NCI-H524 (cell line): Measurements from ENCODE around the gene STYK1.
"Not testable (repeated sequence)": the region's sequence is repeated elsewhere in the genome, so short reads cannot be mapped to it uniquely, and the experiment has no call there.

ENCODE experiments used
- DNase-seq, 2 experiments: peaks; one replicate each; lab custom pipeline; 2025; lab: John Stamatoyannopoulos, UW

The STYK1 gene

GRCh38 chr12:10689146-10689545 lies 15.3 kb upstream of the STYK1 start:
- DNase-seq: no peak

GRCh38 chr12:10688042-10688441 lies 14.2 kb upstream of the STYK1 start:
- DNase-seq: no peak

- DNase-seq: no peak
Observed at GRCh38 chr12:10672231-10672868, 1.5 kb downstream of the STYK1 start.

- no peak for DNase-seq
Observed at GRCh38 chr12:10669533-10669932, 4.3 kb downstream of the STYK1 start.

- no peak for DNase-seq
Observed at GRCh38 chr12:10668526-10668925, 5.3 kb downstream of the STYK1 start.

GRCh38 chr12:10667581-10667980 lies 6.3 kb downstream of the STYK1 start:
- DNase-seq: no peak

GRCh38 chr12:10664499-10664898 lies 9.4 kb downstream of the STYK1 start:
- DNase-seq: no peak

GRCh38 chr12:10663869-10664268 lies 10.0 kb downstream of the STYK1 start:
- no peak for DNase-seq

- DNase-seq: no peak
Observed at GRCh38 chr12:10661338-10661737, 12.5 kb downstream of the STYK1 start.

- no peak for DNase-seq
Observed at GRCh38 chr12:10654003-10654402, 19.8 kb downstream of the STYK1 start.

- DNase-seq: no peak
Observed at GRCh38 chr12:10652192-10652591, 21.7 kb downstream of the STYK1 start.

- DNase-seq: not testable (repeated sequence)
Observed at GRCh38 chr12:10646576-10646975, 27.3 kb downstream of the STYK1 start.

GRCh38 chr12:10645910-10646309 lies 27.9 kb downstream of the STYK1 start:
- no peak for DNase-seq

- DNase-seq: no peak
Observed at GRCh38 chr12:10641735-10642500, 31.9 kb downstream of the STYK1 start.

- no peak for DNase-seq
Observed at GRCh38 chr12:10638728-10639127, 35.1 kb downstream of the STYK1 start.

- no peak for DNase-seq
Observed at GRCh38 chr12:10636611-10637010, 37.2 kb downstream of the STYK1 start.

GRCh38 chr12:10636124-10636523 lies 37.7 kb downstream of the STYK1 start:
- DNase-seq: no peak

GRCh38 chr12:10635306-10635705 lies 38.5 kb downstream of the STYK1 start:
- DNase-seq: no peak

- DNase-seq: no peak
Observed at GRCh38 chr12:10634427-10634826, 39.4 kb downstream of the STYK1 start.

GRCh38 chr12:10633541-10633940 lies 40.3 kb downstream of the STYK1 start:
- no peak for DNase-seq

- DNase-seq: no peak
Observed at GRCh38 chr12:10632226-10632625, 41.6 kb downstream of the STYK1 start.

- no peak for DNase-seq
Observed at GRCh38 chr12:10624605-10625004, 49.2 kb downstream of the STYK1 start.

- DNase-seq: no peak
Observed at GRCh38 chr12:10623131-10623530, 50.7 kb downstream of the STYK1 start.

- no peak for DNase-seq
Observed at GRCh38 chr12:10621278-10621677, 52.6 kb downstream of the STYK1 start.
